Measurements from ENCODE around the gene XIAP. TPM values are rescaled to one million over a fixed set of nuclear protein-coding genes. Genes with fewer than 3 reads are reported as not detected.
A peak's percentile ranks its signal among the peaks of the same experiment; 100 is the strongest.
"Not testable (repeated sequence)": the region's sequence is repeated elsewhere in the genome, so short reads cannot be mapped to it uniquely, and the experiment has no call there.

The XIAP gene
- total RNA-seq, 3 donors from 2014 or later, result 38.7 to 47.6 (median 44.2) TPM

GRCh38 chrX:123822965-123823364 is 36.9 kb upstream of the XIAP start:
- Histone ChIP-seq H3K9me3 (no peaks in the 10 kb centered on the region), H3K4me3 (no peak overlapping the region), H3K27me3 (no peaks in the 10 kb centered on the region), H3K36me3 (no peaks in the 10 kb centered on the region), H3K4me1 (no peaks in the 10 kb centered on the region), H3K27ac (no peak overlapping the region)
- intact Hi-C loops (cut with DNase I; ENCODE audit: low total_unique reads), result no loop called here
- no peak for TF ChIP-seq POLR2A (IDR thresholded peaks at IDR 0.05)
- no peak for TF ChIP-seq CTCF (IDR thresholded peaks at IDR 0.05)
- no peak for TF ChIP-seq POLR2AphosphoS5 (IDR thresholded peaks at IDR 0.05)
- no peak for DNase-seq (ENCODE audit: low spot score in 2 of 2)

- Histone ChIP-seq H3K27ac (no peak overlapping the region), H3K36me3 (no peaks in the 10 kb centered on the region), H3K4me1 (no peaks in the 10 kb centered on the region), H3K9me3 (no peaks in the 10 kb centered on the region), H3K4me3 (no peak overlapping the region), H3K27me3 (no peaks in the 10 kb centered on the region)
- intact Hi-C loops (cut with DNase I; ENCODE audit: low total_unique reads), result no loop called here
- TF ChIP-seq POLR2AphosphoS5 (IDR thresholded peaks at IDR 0.05) (no peak), POLR2A (IDR thresholded peaks at IDR 0.05) (no peak), CTCF (IDR thresholded peaks at IDR 0.05) (no peak)
- DNase-seq (ENCODE audit: low spot score in 2 of 2), result no peak
Measured at GRCh38 chrX:123830309-123830708, 29.5 kb upstream of the XIAP start.

GRCh38 chrX:123833387-123833786 is 26.5 kb upstream of the XIAP start:
- TF ChIP-seq POLR2A (IDR thresholded peaks at IDR 0.05) (no peak), CTCF (IDR thresholded peaks at IDR 0.05) (peak; percentile 59 to 70 (median 65))
- no peaks in the 10 kb centered on the region for H3K4me1 ChIP-seq
- H3K27me3 ChIP-seq, result no peaks in the 10 kb centered on the region
- DNase-seq (ENCODE audit: low spot score in 2 of 2), result no peak
- H3K4me3 ChIP-seq, result no peak overlapping the region
- H3K27ac ChIP-seq, result no peak overlapping the region
- no peaks in the 10 kb centered on the region for H3K36me3 ChIP-seq
- intact Hi-C loops (cut with DNase I; ENCODE audit: low total_unique reads), result no loop called here
- H3K9me3 ChIP-seq, result no peaks in the 10 kb centered on the region

GRCh38 chrX:123834116-123834515 is 25.7 kb upstream of the XIAP start:
- Histone ChIP-seq H3K4me3 (no peak overlapping the region), H3K27me3 (no peaks in the 10 kb centered on the region), H3K4me1 (no peaks in the 10 kb centered on the region), H3K9me3 (no peaks in the 10 kb centered on the region), H3K36me3 (no peaks in the 10 kb centered on the region), H3K27ac (no peak overlapping the region)
- no peak for DNase-seq (ENCODE audit: low spot score in 2 of 2)
- no peak for TF ChIP-seq POLR2AphosphoS5 (IDR thresholded peaks at IDR 0.05)
- TF ChIP-seq POLR2A (IDR thresholded peaks at IDR 0.05), result no peak
- no peak for TF ChIP-seq CTCF (IDR thresholded peaks at IDR 0.05)
- intact Hi-C loops (cut with DNase I; ENCODE audit: low total_unique reads), result no loop called here

GRCh38 chrX:123835661-123836371 is 24.0 kb upstream of the XIAP start:
- intact Hi-C loops (cut with DNase I; ENCODE audit: low total_unique reads), result no loop called here
- H3K27me3 ChIP-seq, result no peaks in the 10 kb centered on the region
- no peaks in the 10 kb centered on the region for H3K36me3 ChIP-seq
- H3K9me3 ChIP-seq, result no peaks in the 10 kb centered on the region
- H3K4me3 ChIP-seq, result no peak overlapping the region
- DNase-seq (ENCODE audit: low spot score in 2 of 2), result no peak
- H3K4me1 ChIP-seq, result no peaks in the 10 kb centered on the region
- TF ChIP-seq POLR2AphosphoS5 (IDR thresholded peaks at IDR 0.05), result no peak
- TF ChIP-seq POLR2A (IDR thresholded peaks at IDR 0.05), result no peak
- TF ChIP-seq CTCF (IDR thresholded peaks at IDR 0.05), result no peak
- H3K27ac ChIP-seq, result no peak overlapping the region

GRCh38 chrX:123845129-123845528 is 14.7 kb upstream of the XIAP start:
- H3K36me3 ChIP-seq; H3K4me3 ChIP-seq; H3K27ac ChIP-seq; DNase-seq (ENCODE audit: low spot score in 2 of 2); H3K4me1 ChIP-seq; intact Hi-C loops (cut with DNase I; ENCODE audit: low total_unique reads); H3K27me3 ChIP-seq; H3K9me3 ChIP-seq: not testable (repeated sequence)

Data from breast epithelium (tissue), 4 donors.